Thoracic aorta (tissue), 2 donors: ENCODE data around the gene PLA2G6. TPM values are rescaled to one million over a fixed set of nuclear protein-coding genes. Genes with fewer than 3 reads are reported as not detected.

Experiments
- ATAC-seq: fragments of 150-250 bp; one replicate; pipeline ENCODE4 v1.8.0; 2017; ENCODE audit warnings: low read depth; ENCODE audit not compliant: insufficient number of reproducible peaks, low FRiP score
- DNase-seq: peaks from one replicate; pipeline ENCODE4 v3.0.0-alpha.2; 2020; ENCODE audit warnings: low spot score
- H3K27ac ChIP-seq, 2 donors: fragments of 200-600 bp; sonication (generic); 1 replicate in 1 of 2; 2 replicates in 1 of 2; pipeline ENCODE4 v1.5.1; 2016; ENCODE audit warnings: mild to moderate bottlenecking in 2 of 2, moderate library complexity in 2 of 2
- H3K27me3 ChIP-seq: fragments of 200-600 bp; sonication (generic); replicated peaks from 2 replicates; pipeline ENCODE4 v1.6.0; 2016; ENCODE audit warnings: mild to moderate bottlenecking; ENCODE audit not compliant: insufficient read depth
- H3K36me3 ChIP-seq: fragments of 200-600 bp; sonication (generic); one replicate; pipeline ENCODE4 v1.5.1; 2016
- H3K4me1 ChIP-seq, 2 donors: fragments of 200-600 bp; sonication (generic); 1 replicate in 1 of 2; 2 replicates in 1 of 2; pipeline versions ENCODE4 v1.5.1 to v1.6.0; 2016; ENCODE audit warnings: low read depth in 2 of 2, mild to moderate bottlenecking in 1 of 2; ENCODE audit not compliant: control insufficient read depth in 1 of 2
- H3K4me3 ChIP-seq: fragments of 200-600 bp; sonication (generic); 2 replicates; pipeline ENCODE4 v1.5.1; 2016; ENCODE audit warnings: mild to moderate bottlenecking
- H3K9me3 ChIP-seq: fragments of 200-600 bp; sonication (generic); 2 replicates; pipeline ENCODE4 v1.5.1; 2016
- CTCF ChIP-seq: fragments of 200-600 bp; sonication (generic); IDR thresholded peaks from one replicate; pipeline ENCODE4 v1.5.1; 2019; ENCODE audit warnings: antibody characterized with exemption
- total RNA-seq, 2 donors: library from RNA; depleted of rRNA; stranded (reverse); fragments of >200 nt; gene quantifications; one replicate each; pipeline versions ENCODE4 v1.1.0 to v1.2.3, GENCODE V29; 2016

Gene PLA2G6
- total RNA-seq, 2 donors from 2014 or later = 27.4 to 50.4 TPM

GRCh38 chr22:38085056-38085455 is 96.6 kb downstream of the PLA2G6 start:
- Histone ChIP-seq H3K9me3 (no peaks in the 10 kb centered on the region), H3K4me3 (no peak overlapping the region), H3K36me3 (no peaks in the 10 kb centered on the region), H3K27ac (no peak overlapping the region), H3K4me1 (peaks cover 16 to 36% of the 10 kb centered on the region in 2 donors), H3K27me3 (no peaks in the 10 kb centered on the region)
- ATAC-seq (no peak), DNase-seq (no peak)
- TF ChIP-seq CTCF = no peak

GRCh38 chr22:38083931-38084631 is 97.5 kb downstream of the PLA2G6 start, which contains the start of gene SLC16A8:
Gene SLC16A8 (minus strand): TSS chr22:38084184. CDS start chr22:38082873, 1,311 bp downstream.
- no peaks in the 10 kb centered on the region for H3K27me3 ChIP-seq
- ATAC-seq = no peak
- no peak for TF ChIP-seq CTCF
- H3K4me1 ChIP-seq = peaks cover 16 to 36% of the 10 kb centered on the region in 2 donors
- H3K36me3 ChIP-seq = no peaks in the 10 kb centered on the region
- no peak for DNase-seq
- no peak within 1 kb of the TSS for H3K4me3 ChIP-seq
- no peak within 1 kb of the TSS for H3K27ac ChIP-seq
- no peaks in the 10 kb centered on the region for H3K9me3 ChIP-seq

- TF ChIP-seq CTCF = no peak
- Histone ChIP-seq H3K36me3 (no peaks in the 10 kb centered on the region), H3K27me3 (no peaks in the 10 kb centered on the region), H3K9me3 (no peaks in the 10 kb centered on the region), H3K4me3 (no peak overlapping the region), H3K4me1 (peaks cover 12 to 28% of the 10 kb centered on the region in 2 donors), H3K27ac (no peak overlapping the region)
- no peak for ATAC-seq
- DNase-seq = no peak
Observed at GRCh38 chr22:38082986-38083710, 98.5 kb downstream of the PLA2G6 start.

- Histone ChIP-seq H3K27me3 (no peaks in the 10 kb centered on the region), H3K36me3 (no peaks in the 10 kb centered on the region), H3K4me3 (peak overlapping the region; percentile 70), H3K27ac (no peak overlapping the region), H3K9me3 (no peaks in the 10 kb centered on the region), H3K4me1 (peaks cover 12 to 28% of the 10 kb centered on the region in 2 donors)
- ATAC-seq (no peak), DNase-seq (no peak)
- no peak for TF ChIP-seq CTCF
Observed at GRCh38 chr22:38081941-38082828, 99.4 kb downstream of the PLA2G6 start.

GRCh38 chr22:38081636-38081940 is 100.0 kb downstream of the PLA2G6 start:
- no peak overlapping the region for H3K27ac ChIP-seq
- DNase-seq = no peak
- H3K36me3 ChIP-seq = no peaks in the 10 kb centered on the region
- no peaks in the 10 kb centered on the region for H3K9me3 ChIP-seq
- TF ChIP-seq CTCF = no peak
- H3K4me1 ChIP-seq = peaks cover 12 to 28% of the 10 kb centered on the region in 2 donors
- H3K4me3 ChIP-seq = peak overlapping the region; percentile 70
- ATAC-seq = no peak
- no peaks in the 10 kb centered on the region for H3K27me3 ChIP-seq
